Neuronal stem cell (in vitro differentiated cells): ENCODE data around the gene EFCC1.

Source experiments
- DNase-seq: peaks from one replicate; pipeline ENCODE4 v3.0.0-alpha.2; 2013; ENCODE audit warnings: low spot score
- H2AFZ ChIP-seq: one replicate; pipeline ENCODE4 v1.6.1; 2013; ENCODE audit warnings: mild to moderate bottlenecking, low read length, inconsistent platforms
- H2AK5ac ChIP-seq: 2 replicates; pipeline ENCODE4 v1.6.1; 2013; ENCODE audit warnings: low read depth, mild to moderate bottlenecking, inconsistent platforms, low read length, moderate library complexity, mixed read lengths
- H2BK120ac ChIP-seq: 2 replicates; pipeline ENCODE4 v1.6.1; 2013; ENCODE audit warnings: low read depth, mild to moderate bottlenecking, inconsistent platforms, low read length, moderate library complexity, mixed read lengths
- H2BK12ac ChIP-seq: one replicate; pipeline ENCODE4 v1.6.1; 2013; ENCODE audit warnings: low read length, inconsistent platforms
- H2BK15ac ChIP-seq: 2 replicates; pipeline ENCODE4 v1.6.1; 2013; ENCODE audit warnings: mild to moderate bottlenecking, low read length, inconsistent platforms, mixed read lengths
- H2BK5ac ChIP-seq: one replicate; pipeline ENCODE4 v1.6.1; 2013; ENCODE audit warnings: inconsistent platforms, mild to moderate bottlenecking, low read length, moderate library complexity
- H3K14ac ChIP-seq: one replicate; pipeline ENCODE4 v1.6.1; 2013; ENCODE audit warnings: low read length, inconsistent platforms
- H3K18ac ChIP-seq: 2 replicates; pipeline ENCODE4 v1.6.1; 2013; ENCODE audit warnings: low read length, inconsistent platforms
- H3K23ac ChIP-seq: 2 replicates; pipeline ENCODE4 v1.6.1; 2013; ENCODE audit warnings: low read depth, mild to moderate bottlenecking, mixed read lengths, low read length, inconsistent platforms; ENCODE audit not compliant: poor library complexity
- H3K27ac ChIP-seq: replicated peaks from 3 replicates; pipeline ENCODE4 v1.5.1; 2013; ENCODE audit warnings: low read length, inconsistent platforms
- H3K27me3 ChIP-seq, 3 experiments: 2 replicates each; pipeline ENCODE4 v1.6.1; 2013; ENCODE audit warnings: low read length in 3 of 3, mild to moderate bottlenecking in 2 of 3, inconsistent platforms in 1 of 3, low read depth in 1 of 3, mixed read lengths in 1 of 3, moderate library complexity in 1 of 3; ENCODE audit not compliant: control insufficient read depth in 3 of 3, insufficient read depth in 3 of 3
- H3K36me3 ChIP-seq, 2 donors: replicated peaks in 1 of 2; 2 replicates each; pipeline ENCODE4 v1.6.1; 2013; ENCODE audit warnings: low read length in 2 of 2; ENCODE audit not compliant: control insufficient read depth in 2 of 2, insufficient read depth in 2 of 2
- H3K4ac ChIP-seq: 2 replicates; pipeline ENCODE4 v1.6.1; 2013; ENCODE audit warnings: inconsistent platforms, mild to moderate bottlenecking, low read length, moderate library complexity
- H3K4me1 ChIP-seq, 2 donors: 1 replicate in 1 of 2; 2 replicates in 1 of 2; pipeline ENCODE4 v1.6.1; 2013; ENCODE audit warnings: low read length in 2 of 2, low read depth in 1 of 2; ENCODE audit not compliant: control insufficient read depth in 2 of 2, insufficient read depth in 1 of 2
- H3K4me2 ChIP-seq: one replicate; pipeline ENCODE4 v1.6.1; 2013; ENCODE audit warnings: mild to moderate bottlenecking, low read length, inconsistent platforms; ENCODE audit not compliant: insufficient read depth, poor library complexity, severe bottlenecking
- H3K4me3 ChIP-seq, 2 donors: 2 replicates each; pipeline ENCODE4 v1.5.1; 2013; ENCODE audit warnings: low read length in 2 of 2, mild to moderate bottlenecking in 2 of 2, inconsistent platforms in 1 of 2, moderate library complexity in 1 of 2
- H3K79me1 ChIP-seq: one replicate; pipeline ENCODE4 v1.6.1; 2013; ENCODE audit warnings: low read depth, mild to moderate bottlenecking, inconsistent platforms, low read length, moderate library complexity
- H3K9ac ChIP-seq: one replicate; pipeline ENCODE4 v1.6.1; 2013; ENCODE audit warnings: mild to moderate bottlenecking, low read depth, low read length, inconsistent platforms; ENCODE audit not compliant: poor library complexity
- H3K9me3 ChIP-seq, 2 donors: replicated peaks in 1 of 2; 2 replicates each; pipeline versions ENCODE3 to v1.6.1; 2013; ENCODE audit warnings: low read length in 2 of 2, mild to moderate bottlenecking in 2 of 2, inconsistent platforms in 1 of 2, low read depth in 1 of 2, mixed read lengths in 1 of 2, moderate library complexity in 1 of 2; ENCODE audit not compliant: control insufficient read depth in 2 of 2, insufficient read depth in 1 of 2
- H4K8ac ChIP-seq: one replicate; pipeline ENCODE4 v1.6.1; 2013; ENCODE audit warnings: low read depth, mild to moderate bottlenecking, inconsistent platforms, low read length, moderate library complexity
- H4K91ac ChIP-seq: one replicate; pipeline ENCODE4 v1.6.1; 2013; ENCODE audit warnings: low read length, low read depth, mild to moderate bottlenecking, inconsistent platforms; ENCODE audit not compliant: poor library complexity
- WGBS, 2 donors: extraction: QIAGEN DNeasy Blood & Tissue Kit; methylation state at CpG; one replicate each; pipeline ENCODE4 v1.1.7; 2013; ENCODE audit warnings: missing lambda C conversion rate in 2 of 2, mixed read lengths in 1 of 2; ENCODE audit not compliant: insufficient read length in 2 of 2, insufficient replicate concordance in 1 of 2; ENCODE audit errors: extremely low coverage in 2 of 2; 5-methylcytosine and 5-hydroxymethylcytosine counted together

Gene EFCC1

GRCh38 chr3:129084501-129084900, 83.4 kb downstream of the EFCC1 start:
- no peaks in the 10 kb centered on the region for H3K4me1 ChIP-seq
- DNase-seq = no peak
- H3K9ac ChIP-seq = no peak overlapping the region
- WGBS, 2 donors = no CpG with 5 or more reads among the region's 6 CpGs
- no peak overlapping the region for H3K4ac ChIP-seq
- no peak overlapping the region for H3K18ac ChIP-seq
- no peak overlapping the region for H2BK15ac ChIP-seq
- no peak overlapping the region for H4K91ac ChIP-seq
- no peaks in the 10 kb centered on the region for H3K36me3 ChIP-seq
- H3K23ac ChIP-seq = no peak overlapping the region
- no peak overlapping the region for H2BK5ac ChIP-seq
- peak overlapping the region; percentile 24 for H2AFZ ChIP-seq
- no peak overlapping the region for H3K27ac ChIP-seq
- H3K14ac ChIP-seq = no peak overlapping the region
- no peaks in the 10 kb centered on the region for H3K79me1 ChIP-seq
- H4K8ac ChIP-seq = no peak overlapping the region
- H2BK12ac ChIP-seq = peak overlapping the region; percentile 58
- no peak overlapping the region for H3K4me2 ChIP-seq
- no peak overlapping the region for H2BK120ac ChIP-seq
- H3K9me3 ChIP-seq = no peaks in the 10 kb centered on the region
- H3K4me3 ChIP-seq = no peak overlapping the region
- no peaks in the 10 kb centered on the region for H3K27me3 ChIP-seq
- no peak overlapping the region for H2AK5ac ChIP-seq

GRCh38 chr3:129085165-129085715, 84.1 kb downstream of the EFCC1 start:
- H4K8ac ChIP-seq = no peak overlapping the region
- H3K4me3 ChIP-seq = no peak overlapping the region
- DNase-seq = no peak
- H4K91ac ChIP-seq = no peak overlapping the region
- no peaks in the 10 kb centered on the region for H3K79me1 ChIP-seq
- H3K14ac ChIP-seq = no peak overlapping the region
- H3K9me3 ChIP-seq = no peaks in the 10 kb centered on the region
- H2BK12ac ChIP-seq = no peak overlapping the region
- WGBS, 2 donors = no CpG with 5 or more reads among the region's 12 CpGs
- H2AK5ac ChIP-seq = no peak overlapping the region
- H3K27ac ChIP-seq = no peak overlapping the region
- peak overlapping the region; percentile 35 for H3K18ac ChIP-seq
- no peaks in the 10 kb centered on the region for H3K4me1 ChIP-seq
- no peak overlapping the region for H3K9ac ChIP-seq
- H3K27me3 ChIP-seq = no peaks in the 10 kb centered on the region
- no peak overlapping the region for H2BK120ac ChIP-seq
- H3K4ac ChIP-seq = no peak overlapping the region
- no peak overlapping the region for H2BK5ac ChIP-seq
- H2AFZ ChIP-seq = no peak overlapping the region
- no peak overlapping the region for H3K4me2 ChIP-seq
- no peak overlapping the region for H3K23ac ChIP-seq
- peak overlapping the region; percentile 45 for H2BK15ac ChIP-seq
- H3K36me3 ChIP-seq = no peaks in the 10 kb centered on the region

GRCh38 chr3:129085818-129086217, 84.7 kb downstream of the EFCC1 start:
- Histone ChIP-seq H2BK5ac (no peak overlapping the region), H3K4me2 (no peak overlapping the region), H3K4me3 (no peak overlapping the region), H3K27me3 (no peaks in the 10 kb centered on the region), H3K18ac (peak overlapping the region; percentile 17), H3K36me3 (no peaks in the 10 kb centered on the region), H3K23ac (no peak overlapping the region), H3K14ac (no peak overlapping the region), H3K9ac (no peak overlapping the region), H2BK15ac (no peak overlapping the region), H3K9me3 (no peaks in the 10 kb centered on the region), H2BK120ac (no peak overlapping the region), H3K79me1 (no peaks in the 10 kb centered on the region), H4K91ac (no peak overlapping the region), H2AFZ (no peak overlapping the region), H4K8ac (no peak overlapping the region), H3K4ac (no peak overlapping the region), H3K4me1 (no peaks in the 10 kb centered on the region), H2AK5ac (no peak overlapping the region), H3K27ac (no peak overlapping the region), H2BK12ac (no peak overlapping the region)
- no peak for DNase-seq
- WGBS, 2 donors = no CpG with 5 or more reads among the region's 4 CpGs

GRCh38 chr3:129087138-129087702, 86.1 kb downstream of the EFCC1 start:
- no peak overlapping the region for H3K14ac ChIP-seq

More at GRCh38 chr3:129087138-129087702, 86.1 kb downstream of the EFCC1 start:
- Histone ChIP-seq H4K91ac (no peak overlapping the region), H3K4me3 (no peak overlapping the region), H3K79me1 (no peaks in the 10 kb centered on the region), H3K9me3 (no peaks in the 10 kb centered on the region), H2BK120ac (no peak overlapping the region), H3K4ac (no peak overlapping the region), H2AK5ac (peak overlapping the region; percentile 57), H3K36me3 (peaks cover 0 to 12% of the 10 kb centered on the region in 2 donors), H2AFZ (no peak overlapping the region), H2BK12ac (no peak overlapping the region), H3K23ac (no peak overlapping the region), H4K8ac (no peak overlapping the region), H2BK5ac (no peak overlapping the region), H3K9ac (no peak overlapping the region), H3K4me1 (no peaks in the 10 kb centered on the region), H3K27me3 (no peaks in the 10 kb centered on the region), H2BK15ac (no peak overlapping the region), H3K18ac (peak overlapping the region; percentile 9), H3K4me2 (no peak overlapping the region), H3K27ac (no peak overlapping the region)
- no CpG with 5 or more reads among the region's 8 CpGs for WGBS, 2 donors
- DNase-seq = no peak
